Fibroblast of pulmonary artery (primary cell): ENCODE measurements around the gene CRB2.

Source experiments
- DNase-seq: peaks from one replicate; pipeline ENCODE4 v3.0.0-alpha.2; 2010; ENCODE audit warnings: low read depth
- H3K4me3 ChIP-seq: replicated peaks from 2 replicates; pipeline ENCODE4 v1.5.1; 2011; ENCODE audit warnings: low read depth, mild to moderate bottlenecking, control low read depth, low read length, moderate library complexity
- CTCF ChIP-seq: IDR thresholded peaks from 2 replicates; pipeline ENCODE4 v1.5.1; 2011; ENCODE audit warnings: mild to moderate bottlenecking, control low read depth, low read length, inconsistent platforms; ENCODE audit errors: missing control alignments

Gene CRB2

DNA sequence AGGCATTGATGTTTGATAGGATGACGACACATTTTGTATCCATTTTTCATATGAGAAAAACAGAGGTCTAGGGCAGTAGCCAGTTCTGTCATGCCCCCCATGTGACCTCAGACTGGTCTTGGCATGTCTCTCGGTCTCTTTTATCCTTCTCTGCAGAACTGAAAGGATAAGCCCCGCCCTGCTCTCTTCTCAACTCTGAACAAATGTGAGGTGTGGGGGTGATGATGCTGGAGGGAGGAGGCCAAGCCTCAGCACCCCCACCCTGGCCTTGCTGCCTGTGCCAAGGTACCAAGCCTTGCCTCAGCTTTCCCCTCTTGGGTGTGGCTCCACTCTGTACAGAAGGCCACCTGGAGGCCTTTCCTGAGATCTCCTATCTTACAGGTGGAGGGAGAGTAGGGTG lies 19.5 kb upstream of the CRB2 start:
- DNase-seq, result no peak
- no peak overlapping the region for H3K4me3 ChIP-seq
- no peak for TF ChIP-seq CTCF

GRCh38 chr9:123336959-123337358 lies 19.0 kb upstream of the CRB2 start:
- no peak for DNase-seq
- H3K4me3 ChIP-seq, result no peak overlapping the region
- no peak for TF ChIP-seq CTCF

GRCh38 chr9:123337971-123338370 lies 18.0 kb upstream of the CRB2 start:
- TF ChIP-seq CTCF, result no peak
- DNase-seq, result no peak
- no peak overlapping the region for H3K4me3 ChIP-seq

GRCh38 chr9:123338710-123339665 lies 17.0 kb upstream of the CRB2 start:
- no peak for TF ChIP-seq CTCF
- DNase-seq, result peak; percentile 44
- H3K4me3 ChIP-seq, result no peak overlapping the region

DNA sequence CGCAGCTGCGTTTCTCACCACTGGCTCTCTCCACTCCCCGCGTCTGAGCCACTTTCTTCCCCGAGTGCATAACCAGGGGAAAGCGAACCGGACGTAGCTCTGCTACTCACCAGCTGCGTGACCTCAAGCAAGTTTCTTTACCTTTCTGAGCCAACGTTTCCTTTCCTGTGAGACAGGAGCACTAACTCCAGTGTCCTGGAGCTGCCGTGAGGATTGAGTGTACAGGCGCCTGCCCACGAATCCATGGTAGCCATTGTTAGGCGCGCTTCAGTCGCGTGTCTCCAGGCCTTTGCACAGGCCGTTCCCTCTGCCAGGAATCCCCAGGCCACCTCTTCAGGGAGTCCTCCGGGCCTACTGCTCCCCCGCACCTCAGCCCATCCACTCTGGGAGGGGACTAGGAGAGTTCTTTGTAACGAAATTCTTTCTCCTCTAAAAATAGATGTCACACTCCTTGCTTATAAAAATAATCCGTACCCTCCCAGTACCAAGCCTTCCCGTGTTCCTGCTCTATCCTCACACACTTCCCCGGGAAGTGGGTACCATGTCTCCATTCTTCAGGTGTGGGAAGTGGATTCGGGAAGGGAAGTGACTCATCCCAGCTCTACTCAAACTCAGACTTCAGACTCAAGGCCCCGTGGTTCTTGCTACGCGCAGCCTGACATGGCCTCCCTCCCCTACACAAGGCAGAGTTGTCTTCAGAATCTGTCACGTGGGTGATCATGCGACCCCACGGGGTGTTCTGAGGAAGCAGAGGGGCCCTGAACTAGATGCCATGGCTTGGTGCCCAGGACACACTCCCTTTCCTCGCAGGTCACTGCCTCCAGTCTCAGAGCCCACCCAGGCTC lies 16.1 kb upstream of the CRB2 start:
- no peak for TF ChIP-seq CTCF
- DNase-seq, result no peak
- no peak overlapping the region for H3K4me3 ChIP-seq

GRCh38 chr9:123341816-123342215 lies 14.2 kb upstream of the CRB2 start:
- no peak overlapping the region for H3K4me3 ChIP-seq
- DNase-seq, result no peak
- no peak for TF ChIP-seq CTCF
